Brain microvascular endothelial cell (primary cell): ENCODE measurements around the gene RPL7A.

Experiments
- DNase-seq: peaks from one replicate; pipeline ENCODE4 v3.0.0-alpha.2; 2020
- H3K27ac ChIP-seq: fragments of 250-450 bp; sonication (Bioruptor Pico); 2 replicates; pipeline ENCODE4 v1.5.1; 2020; ENCODE audit warnings: mild to moderate bottlenecking, moderate library complexity
- H3K27me3 ChIP-seq: fragments of 250-450 bp; sonication (Bioruptor Pico); replicated peaks from 2 replicates; pipeline ENCODE4 v1.5.1; 2020; ENCODE audit warnings: mild to moderate bottlenecking
- H3K36me3 ChIP-seq: fragments of 250-450 bp; sonication (Bioruptor Pico); replicated peaks from 2 replicates; pipeline ENCODE4 v1.5.1; 2020; ENCODE audit warnings: mild to moderate bottlenecking
- H3K4me3 ChIP-seq: 2 replicates; pipeline ENCODE4 v1.5.1; 2011; ENCODE audit warnings: low read depth, mild to moderate bottlenecking, control low read depth, low read length, moderate library complexity
- in situ Hi-C: cut with HindIII; loops from 2 replicates; pipeline ENCODE4 v1.10.0; 2017; ENCODE audit warnings: low sequenced_read_pairs, low pct_ligation_motif_present
- TF ChIP-seq, protein P1 (sequence below): IDR thresholded peaks from 2 replicates; pipeline ENCODE4 v1.5.1; 2011; ENCODE audit warnings: low read depth, mild to moderate bottlenecking, moderate library complexity, low read length, control low read depth, inconsistent platforms; ENCODE audit errors: missing control alignments

The RPL7A gene

GRCh38 chr9:133367221-133367620 is 19.2 kb downstream of the RPL7A start:
- TF ChIP-seq, protein P1, sequence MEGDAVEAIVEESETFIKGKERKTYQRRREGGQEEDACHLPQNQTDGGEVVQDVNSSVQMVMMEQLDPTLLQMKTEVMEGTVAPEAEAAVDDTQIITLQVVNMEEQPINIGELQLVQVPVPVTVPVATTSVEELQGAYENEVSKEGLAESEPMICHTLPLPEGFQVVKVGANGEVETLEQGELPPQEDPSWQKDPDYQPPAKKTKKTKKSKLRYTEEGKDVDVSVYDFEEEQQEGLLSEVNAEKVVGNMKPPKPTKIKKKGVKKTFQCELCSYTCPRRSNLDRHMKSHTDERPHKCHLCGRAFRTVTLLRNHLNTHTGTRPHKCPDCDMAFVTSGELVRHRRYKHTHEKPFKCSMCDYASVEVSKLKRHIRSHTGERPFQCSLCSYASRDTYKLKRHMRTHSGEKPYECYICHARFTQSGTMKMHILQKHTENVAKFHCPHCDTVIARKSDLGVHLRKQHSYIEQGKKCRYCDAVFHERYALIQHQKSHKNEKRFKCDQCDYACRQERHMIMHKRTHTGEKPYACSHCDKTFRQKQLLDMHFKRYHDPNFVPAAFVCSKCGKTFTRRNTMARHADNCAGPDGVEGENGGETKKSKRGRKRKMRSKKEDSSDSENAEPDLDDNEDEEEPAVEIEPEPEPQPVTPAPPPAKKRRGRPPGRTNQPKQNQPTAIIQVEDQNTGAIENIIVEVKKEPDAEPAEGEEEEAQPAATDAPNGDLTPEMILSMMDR = no peak
- in situ Hi-C loops = no loop called here
- DNase-seq = no peak
- no peaks in the 10 kb centered on the region for H3K27me3 ChIP-seq
- no peak overlapping the region for H3K4me3 ChIP-seq
- H3K27ac ChIP-seq = no peak overlapping the region
- peaks cover 84% of the 10 kb centered on the region for H3K36me3 ChIP-seq

DNA sequence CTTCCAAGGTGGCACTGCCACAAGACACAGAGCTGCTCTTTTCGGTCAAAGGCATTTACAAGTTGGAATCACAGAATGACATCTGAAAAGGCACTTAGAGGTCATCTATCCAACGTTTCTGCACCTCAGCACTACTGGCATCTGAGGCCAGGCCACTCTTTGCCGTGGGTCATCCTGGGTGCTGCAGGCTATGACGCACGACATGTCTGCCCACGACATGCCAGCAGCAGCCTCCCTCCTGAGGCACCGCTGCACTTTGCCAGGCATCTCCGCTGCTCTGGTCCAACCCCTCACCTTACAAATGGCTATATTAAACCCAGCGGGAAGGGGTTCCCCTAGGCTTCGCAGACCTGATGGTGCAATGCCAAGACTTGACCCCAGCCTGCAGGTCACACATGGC is 19.8 kb downstream of the RPL7A start:
- H3K4me3 ChIP-seq = no peak overlapping the region
- in situ Hi-C loops = no loop called here
- no peak for DNase-seq
- H3K36me3 ChIP-seq = peaks cover 84% of the 10 kb centered on the region
- no peaks in the 10 kb centered on the region for H3K27me3 ChIP-seq
- TF ChIP-seq, protein P1 = no peak
- no peak overlapping the region for H3K27ac ChIP-seq

GRCh38 chr9:133368249-133368881 is 20.3 kb downstream of the RPL7A start:
- TF ChIP-seq, protein P1 = no peak
- in situ Hi-C loops = no loop called here
- H3K36me3 ChIP-seq = peaks cover 84% of the 10 kb centered on the region

GRCh38 chr9:133369422-133369821 is 21.4 kb downstream of the RPL7A start:
- Histone ChIP-seq H3K36me3 (peaks cover 75% of the 10 kb centered on the region), H3K27ac (no peak overlapping the region), H3K4me3 (no peak overlapping the region), H3K27me3 (no peaks in the 10 kb centered on the region)
- no peak for DNase-seq
- in situ Hi-C loops = no loop called here
- TF ChIP-seq, protein P1 = no peak

More at GRCh38 chr9:133368249-133368881, 20.3 kb downstream of the RPL7A start:
- Histone ChIP-seq H3K27ac (peak overlapping the region; percentile 26), H3K27me3 (no peaks in the 10 kb centered on the region), H3K4me3 (no peak overlapping the region)
- no peak for DNase-seq

DNA sequence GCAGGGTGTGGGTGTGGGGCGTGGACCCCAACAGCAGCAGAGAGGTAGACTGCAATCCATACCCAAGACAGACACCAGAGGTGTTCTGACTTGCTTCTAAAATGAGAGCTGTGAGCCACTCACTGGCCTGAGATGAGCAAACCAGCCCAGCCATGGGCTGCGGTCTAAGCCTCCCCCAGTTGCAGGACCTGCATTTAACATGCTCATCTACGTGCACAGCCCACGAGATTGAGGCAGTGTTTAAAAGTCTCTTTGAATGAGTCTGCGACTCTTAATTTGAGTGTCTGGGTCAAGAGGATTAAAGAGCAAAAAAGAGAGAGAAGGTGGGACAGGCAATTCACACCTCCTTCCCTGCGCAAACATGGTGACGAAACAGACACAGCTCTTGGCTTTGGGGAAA is 21.9 kb downstream of the RPL7A start:
- TF ChIP-seq, protein P1 = no peak
- in situ Hi-C loops = no loop called here
- Histone ChIP-seq H3K27me3 (no peaks in the 10 kb centered on the region), H3K27ac (no peak overlapping the region), H3K36me3 (peaks cover 73% of the 10 kb centered on the region), H3K4me3 (no peak overlapping the region)
- no peak for DNase-seq

- H3K36me3 ChIP-seq = peaks cover 67% of the 10 kb centered on the region
- TF ChIP-seq, protein P1 = no peak
- no peak overlapping the region for H3K4me3 ChIP-seq
- no peak overlapping the region for H3K27ac ChIP-seq
- in situ Hi-C loops = no loop called here
- no peaks in the 10 kb centered on the region for H3K27me3 ChIP-seq
- no peak for DNase-seq
Observed at GRCh38 chr9:133370685-133371084, 22.7 kb downstream of the RPL7A start.
